ENCODE data around the gene AQP2.

GRCh38 chr12:49978125-49978524 lies 27.6 kb downstream of the AQP2 start:
- TF ChIP-seq POLR2A (IDR thresholded peaks at IDR 0.05) = no peak
- TF ChIP-seq CTCF (IDR thresholded peaks at IDR 0.05) = no peak
- TF ChIP-seq EP300 (IDR thresholded peaks at IDR 0.05) = no peak
